Umbilical cord (tissue), 2 donors: ENCODE results near the gene PSMC2. TPM values are rescaled to one million over a fixed set of nuclear protein-coding genes. Genes with fewer than 3 reads are reported as not detected.

Experiments
- DNase-seq: peaks from one replicate; pipeline ENCODE4 v3.0.0-alpha.2; 2015; ENCODE audit warnings: low spot score
- total RNA-seq: library from RNA; depleted of rRNA; stranded (reverse); fragments of >200 nt; gene quantifications from one replicate; pipeline ENCODE4 v1.2.3, GENCODE V29; 2014; ENCODE audit warnings: low replicate concordance; ENCODE audit not compliant: insufficient read depth

PSMC2 gene
- 60.9 TPM for total RNA-seq

- DNase-seq = peak; percentile 95
Measured at GRCh38 chr7:103347507-103348267, at the start of gene PSMC2. Gene PSMC2, plus strand, starts transcription at chr7:103347643. Its CDS starts 69 bp downstream, at chr7:103347712.

- no peak for DNase-seq
Measured at GRCh38 chr7:103297837-103298179, 49.6 kb upstream of the PSMC2 start.

GRCh38 chr7:103299660-103300059 lies 47.8 kb upstream of the PSMC2 start:
- no peak for DNase-seq

GRCh38 chr7:103301441-103301840 lies 46.0 kb upstream of the PSMC2 start:
- DNase-seq = no peak

- no peak for DNase-seq
Measured at GRCh38 chr7:103307503-103308231, 39.8 kb upstream of the PSMC2 start.

- DNase-seq = no peak
Measured at GRCh38 chr7:103314852-103315251, 32.6 kb upstream of the PSMC2 start.

GRCh38 chr7:103316380-103316941 lies 31.0 kb upstream of the PSMC2 start:
- no peak for DNase-seq

GRCh38 chr7:103317009-103317408 lies 30.4 kb upstream of the PSMC2 start:
- no peak for DNase-seq

GRCh38 chr7:103325744-103326143 lies 21.7 kb upstream of the PSMC2 start:
- no peak for DNase-seq

GRCh38 chr7:103336761-103337160 lies 10.7 kb upstream of the PSMC2 start:
- no peak for DNase-seq

GRCh38 chr7:103338864-103339263 lies 8.6 kb upstream of the PSMC2 start:
- DNase-seq = no peak

GRCh38 chr7:103341466-103341865 lies 6.0 kb upstream of the PSMC2 start:
- DNase-seq = no peak

GRCh38 chr7:103343332-103343731 lies 4.1 kb upstream of the PSMC2 start:
- DNase-seq = no peak

- peak; percentile 34 for DNase-seq
Measured at GRCh38 chr7:103343758-103344452, 3.5 kb upstream of the PSMC2 start.

GRCh38 chr7:103344453-103345149 lies 2.8 kb upstream of the PSMC2 start, which contains the start of gene DNAJC2:
Gene DNAJC2, minus strand, starts transcription at chr7:103344767. Its CDS starts 145 bp downstream, at chr7:103344622.
- DNase-seq = peak; percentile 95

- DNase-seq = no peak
Measured at GRCh38 chr7:103346396-103346795, 1.0 kb upstream of the PSMC2 start.

- DNase-seq = no peak
Measured at GRCh38 chr7:103348452-103348851, 1.0 kb downstream of the PSMC2 start.

- no peak for DNase-seq
Measured at GRCh38 chr7:103348959-103349358, 1.5 kb downstream of the PSMC2 start.

GRCh38 chr7:103349805-103350204 lies 2.4 kb downstream of the PSMC2 start:
- no peak for DNase-seq

- no peak for DNase-seq
Measured at GRCh38 chr7:103369432-103369831, 22.0 kb downstream of the PSMC2 start.

- no peak for DNase-seq
Measured at GRCh38 chr7:103373866-103374643, 26.6 kb downstream of the PSMC2 start.
